AG04450 (cell line): Measurements from ENCODE around the gene SLC41A1. TPM values are rescaled to one million over a fixed set of nuclear protein-coding genes. Genes with fewer than 3 reads are reported as not detected.
"Not testable (repeated sequence)": the region's sequence is repeated elsewhere in the genome, so short reads cannot be mapped to it uniquely, and the experiment has no call there.

Source experiments
- CTCF ChIA-PET: fragments of 300-600, 350-600 bp; formaldehyde crosslinking; extraction: SDS; loops from one replicate; lab custom pipeline; 2022; ENCODE audit warnings: antibody characterized with exemption, inconsistent platforms; lab: Charles Lee
- POLR2A ChIA-PET: fragments of 350-600 bp; formaldehyde crosslinking; extraction: SDS; loops from one replicate; lab custom pipeline; 2021; ENCODE audit warnings: antibody characterized with exemption, inconsistent platforms; lab: Yijun Ruan, JAX
- DNase-seq: peaks from one replicate; pipeline ENCODE4 v3.0.0-alpha.2; 2011; ENCODE audit warnings: low read depth, low spot score
- H3K27ac ChIP-seq: one replicate; pipeline ENCODE4 v1.5.1; 2012; ENCODE audit warnings: low read depth, low read length, control low read depth
- H3K27me3 ChIP-seq: one replicate; pipeline ENCODE4 v1.6.0; 2012; ENCODE audit warnings: low read length; ENCODE audit not compliant: control insufficient read depth, insufficient read depth
- H3K4me3 ChIP-seq: 2 replicates; pipeline ENCODE4 v1.5.1; 2011; ENCODE audit warnings: mild to moderate bottlenecking, low read depth, low read length, control low read depth
- H3K9me3 ChIP-seq: 2 replicates; pipeline ENCODE4 v1.5.1; 2012; ENCODE audit warnings: low read length; ENCODE audit not compliant: control insufficient read depth, insufficient read depth
- polyA minus RNA-seq: library from RNA; depleted of rRNA, polyadenylated mRNA; stranded (reverse); fragments of >200 nt; gene quantifications from 2 replicates; pipeline ENCODE4 v1.2.3, GENCODE V29; 2011; rRNA and poly(A)+ RNA removed
- polyA plus RNA-seq: library from polyadenylated mRNA; depleted of rRNA; stranded (reverse); fragments of >200 nt; gene quantifications from 2 replicates; pipeline ENCODE4 v1.2.3, GENCODE V29; 2011; rRNA removed
- TF ChIP-seq, protein P1 (sequence below): IDR thresholded peaks from 2 replicates; pipeline ENCODE4 v1.5.1; 2011; ENCODE audit warnings: low read depth, low read length, control low read depth, inconsistent platforms

Gene SLC41A1
- polyA plus RNA-seq (23.9 and 29.0 TPM in 2 replicates), polyA minus RNA-seq (13.6 TPM in 2 replicates)

DNA sequence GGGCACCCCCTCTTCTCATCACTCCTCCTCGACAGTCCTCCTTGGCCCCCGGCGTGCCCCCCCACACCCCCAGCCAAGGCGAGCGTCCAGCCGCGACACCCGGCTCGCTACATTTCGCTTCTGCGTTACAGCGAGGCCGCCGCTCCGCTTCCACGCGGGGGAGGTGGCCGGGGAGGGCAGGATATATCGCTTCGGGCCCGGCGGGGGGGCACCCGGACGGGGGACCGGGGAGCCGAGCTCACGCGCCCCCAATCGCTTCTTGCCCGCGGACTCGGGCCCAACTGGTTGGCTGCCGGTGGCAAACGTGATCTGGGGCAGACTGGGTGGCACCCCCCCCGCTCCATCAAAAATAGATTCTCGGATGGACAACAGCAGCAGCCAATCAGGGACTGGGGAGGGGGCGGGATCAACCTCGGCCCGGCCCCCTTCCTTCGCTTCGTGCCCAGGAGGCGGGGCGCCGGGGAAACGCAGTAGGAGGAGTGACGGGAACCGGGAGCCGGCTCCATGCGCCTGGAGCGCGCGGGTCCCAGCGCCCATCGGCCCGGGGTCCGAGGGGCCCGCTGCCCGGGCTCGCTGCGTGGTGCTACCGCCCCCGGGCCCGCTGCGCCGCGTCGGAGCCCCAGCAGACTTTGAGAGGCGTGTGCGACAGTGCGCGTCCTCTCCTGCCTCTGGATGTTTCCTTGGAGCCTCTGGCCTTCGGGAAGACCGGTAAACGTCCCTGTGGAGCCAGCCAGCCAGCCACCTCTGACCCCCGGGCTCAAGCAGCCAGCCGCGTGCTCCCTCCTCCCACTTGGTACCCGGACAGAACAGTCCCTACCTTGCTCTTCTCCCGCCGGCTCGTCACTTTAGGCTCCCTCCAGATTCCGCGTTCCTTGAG is at the start of gene SLC41A1:
TSS of gene SLC41A1 (minus strand) at position 321 of the 877 bp plus-strand sequence. CDS start 2,757 bp downstream, outside the sequence.
- H3K9me3 ChIP-seq: no peaks in the 10 kb centered on the region
- TF ChIP-seq, protein P1, sequence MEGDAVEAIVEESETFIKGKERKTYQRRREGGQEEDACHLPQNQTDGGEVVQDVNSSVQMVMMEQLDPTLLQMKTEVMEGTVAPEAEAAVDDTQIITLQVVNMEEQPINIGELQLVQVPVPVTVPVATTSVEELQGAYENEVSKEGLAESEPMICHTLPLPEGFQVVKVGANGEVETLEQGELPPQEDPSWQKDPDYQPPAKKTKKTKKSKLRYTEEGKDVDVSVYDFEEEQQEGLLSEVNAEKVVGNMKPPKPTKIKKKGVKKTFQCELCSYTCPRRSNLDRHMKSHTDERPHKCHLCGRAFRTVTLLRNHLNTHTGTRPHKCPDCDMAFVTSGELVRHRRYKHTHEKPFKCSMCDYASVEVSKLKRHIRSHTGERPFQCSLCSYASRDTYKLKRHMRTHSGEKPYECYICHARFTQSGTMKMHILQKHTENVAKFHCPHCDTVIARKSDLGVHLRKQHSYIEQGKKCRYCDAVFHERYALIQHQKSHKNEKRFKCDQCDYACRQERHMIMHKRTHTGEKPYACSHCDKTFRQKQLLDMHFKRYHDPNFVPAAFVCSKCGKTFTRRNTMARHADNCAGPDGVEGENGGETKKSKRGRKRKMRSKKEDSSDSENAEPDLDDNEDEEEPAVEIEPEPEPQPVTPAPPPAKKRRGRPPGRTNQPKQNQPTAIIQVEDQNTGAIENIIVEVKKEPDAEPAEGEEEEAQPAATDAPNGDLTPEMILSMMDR: no peak
- CTCF ChIA-PET: interaction anchor here (5.1 kb wide), 1 partner anchor 164 kb away, joined by 35 read pairs; no protein-coding TSS in a partner anchor
- peak; percentile 63 for DNase-seq
- H3K27me3 ChIP-seq: peaks cover 3% of the 10 kb centered on the region
- peak within 1 kb of the TSS; percentile 57 for H3K27ac ChIP-seq
- peak within 1 kb of the TSS; percentile 83 for H3K4me3 ChIP-seq
- POLR2A ChIA-PET: interaction anchor here (1.0 kb wide), 1 partner anchor 25 kb away, joined by 4 read pairs; no protein-coding TSS in a partner anchor

DNA sequence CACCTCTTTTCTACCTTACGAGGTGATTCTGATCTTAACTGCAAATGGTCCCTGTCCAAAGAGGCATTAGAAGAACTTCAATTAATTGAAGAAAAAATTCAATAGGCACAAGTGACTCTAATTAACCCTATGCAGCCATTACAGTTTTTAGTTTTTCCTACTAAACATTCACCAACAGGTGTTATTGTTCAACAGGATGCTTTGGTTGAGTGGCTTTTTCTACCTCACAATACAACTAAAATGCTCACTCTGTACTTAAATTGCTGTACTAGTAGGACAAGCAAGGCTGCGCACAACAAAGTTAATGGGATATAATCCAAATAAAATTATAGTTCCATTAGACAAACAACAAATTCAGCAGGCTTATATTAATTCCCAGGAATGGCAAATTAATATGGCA is 48.5 kb upstream of the SLC41A1 start:
- no peak overlapping the region for H3K27ac ChIP-seq
- no peak overlapping the region for H3K4me3 ChIP-seq
- H3K27me3 ChIP-seq: peaks cover 43% of the 10 kb centered on the region
- POLR2A ChIA-PET: no interaction called here
- H3K9me3 ChIP-seq: no peaks in the 10 kb centered on the region
- TF ChIP-seq, protein P1: no peak
- CTCF ChIA-PET: no interaction called here
- no peak for DNase-seq

- no peaks in the 10 kb centered on the region for H3K9me3 ChIP-seq
- CTCF ChIA-PET: interaction anchor here (1.1 kb wide), 1 partner anchor 119 kb away, joined by 6 read pairs; no protein-coding TSS in a partner anchor
- TF ChIP-seq, protein P1: no peak
- POLR2A ChIA-PET: no interaction called here
- no peak overlapping the region for H3K4me3 ChIP-seq
- peaks cover 38% of the 10 kb centered on the region for H3K27me3 ChIP-seq
- H3K27ac ChIP-seq: no peak overlapping the region
- DNase-seq: no peak
Measured at GRCh38 chr1:205858141-205858961, 45.4 kb upstream of the SLC41A1 start.

DNA sequence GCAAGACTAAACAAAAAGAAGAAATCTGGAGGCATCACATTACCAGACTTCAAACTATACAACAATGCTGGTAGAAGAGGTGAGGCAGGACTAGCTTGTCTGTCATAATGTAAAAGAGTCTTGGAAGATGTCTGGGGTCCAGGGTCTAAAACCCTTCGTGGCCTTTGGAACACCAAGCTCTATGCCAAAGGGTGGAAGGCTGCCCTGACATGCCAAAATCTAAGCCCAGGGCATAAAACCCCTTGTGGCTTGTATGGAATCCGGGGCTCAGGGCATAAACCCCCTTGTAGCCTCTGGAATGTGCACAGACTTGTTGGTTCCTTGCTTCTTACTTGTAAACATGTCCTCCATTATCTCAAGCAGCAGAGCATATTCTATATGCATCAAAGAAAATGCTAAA is 44.5 kb upstream of the SLC41A1 start:
- POLR2A ChIA-PET, H3K27ac ChIP-seq, DNase-seq, CTCF ChIA-PET, H3K4me3 ChIP-seq, H3K9me3 ChIP-seq: not testable (repeated sequence)
- peaks cover 33% of the 10 kb centered on the region for H3K27me3 ChIP-seq

DNA sequence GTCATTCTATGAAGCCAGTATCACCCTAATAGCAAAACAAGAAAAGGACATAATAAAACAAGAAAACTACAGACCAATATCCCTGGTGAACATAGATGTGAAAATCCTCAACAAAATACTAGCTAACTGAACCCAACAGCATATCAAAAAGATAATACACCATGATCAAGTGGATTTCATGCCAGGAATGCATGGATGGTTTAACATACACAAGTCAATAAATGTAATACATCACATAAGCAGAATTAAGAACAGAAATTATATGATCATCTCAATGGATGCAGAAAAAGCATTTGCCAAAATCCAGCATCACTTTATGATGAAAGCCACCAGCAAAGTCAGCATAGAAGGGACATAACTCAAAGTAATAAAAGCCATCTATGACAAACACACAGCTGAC is 43.4 kb upstream of the SLC41A1 start:
- POLR2A ChIA-PET: no interaction called here
- TF ChIP-seq, protein P1: no peak
- no peak for DNase-seq
- H3K4me3 ChIP-seq: no peak overlapping the region
- CTCF ChIA-PET: no interaction called here
- H3K27me3 ChIP-seq: peaks cover 23% of the 10 kb centered on the region
- no peak overlapping the region for H3K27ac ChIP-seq
- H3K9me3 ChIP-seq: peaks cover 4% of the 10 kb centered on the region; the same call in 1 of the 2 replicates
